Measurements from ENCODE around the gene SPINT4.
A peak's percentile ranks its signal among the peaks of the same experiment; 100 is the strongest.

The SPINT4 gene

GRCh38 chr20:45765307-45765875 lies 43.2 kb downstream of the SPINT4 start:
- H3K27ac ChIP-seq: 0 out of 2 replicates have a peak overlapping the region, but pooled peaks have one; percentile 5
- H3K4me3 ChIP-seq: no peak overlapping the region
- no peaks in the 10 kb centered on the region for H3K36me3 ChIP-seq
- no peak for TF ChIP-seq Cebpa-rat (IDR thresholded peaks at IDR 0.05)
- H3K4me2 ChIP-seq: peak overlapping the region; percentile 60
- H4K20me1 ChIP-seq: no peaks in the 10 kb centered on the region
- no peak overlapping the region for H3K9ac ChIP-seq
- 0 out of 2 replicates have a peak, but pooled peaks cover 1% of the 10 kb centered on the region for H3K9me3 ChIP-seq
- no peaks in the 10 kb centered on the region for H3K27me3 ChIP-seq
- H3K4me1 ChIP-seq: peaks cover 18% of the 10 kb centered on the region

GRCh38 chr20:45765980-45766379 lies 43.8 kb downstream of the SPINT4 start:
- no peak for TF ChIP-seq Cebpa-rat (IDR thresholded peaks at IDR 0.05)
- Histone ChIP-seq H4K20me1 (no peaks in the 10 kb centered on the region), H3K9me3 (no peaks in the 10 kb centered on the region), H3K36me3 (no peaks in the 10 kb centered on the region), H3K4me2 (peak overlapping the region; percentile 60), H3K4me1 (peaks cover 22% of the 10 kb centered on the region), H3K27ac (0 out of 2 replicates have a peak overlapping the region, but pooled peaks have one; percentile 5), H3K4me3 (no peak overlapping the region), H3K9ac (no peak overlapping the region), H3K27me3 (no peaks in the 10 kb centered on the region)

GRCh38 chr20:45768479-45768878 lies 46.3 kb downstream of the SPINT4 start:
- Histone ChIP-seq H3K36me3 (no peaks in the 10 kb centered on the region), H3K9ac (no peak overlapping the region), H3K4me3 (no peak overlapping the region), H3K4me2 (no peak overlapping the region), H3K4me1 (peaks cover 29% of the 10 kb centered on the region), H3K27me3 (no peaks in the 10 kb centered on the region), H4K20me1 (no peaks in the 10 kb centered on the region), H3K27ac (no peak overlapping the region), H3K9me3 (no peaks in the 10 kb centered on the region)
- no peak for TF ChIP-seq Cebpa-rat (IDR thresholded peaks at IDR 0.05)

GRCh38 chr20:45771182-45771759 lies 49.1 kb downstream of the SPINT4 start:
- H3K27ac ChIP-seq: peak overlapping the region; percentile 72
- no peaks in the 10 kb centered on the region for H3K27me3 ChIP-seq
- peak overlapping the region; percentile 53 for H3K4me2 ChIP-seq
- no peaks in the 10 kb centered on the region for H4K20me1 ChIP-seq
- peak overlapping the region; percentile 56; the same call in 1 of the 2 replicates for H3K9ac ChIP-seq
- TF ChIP-seq Cebpa-rat (IDR thresholded peaks at IDR 0.05): no peak
- H3K4me3 ChIP-seq: no peak overlapping the region
- H3K4me1 ChIP-seq: peaks cover 17% of the 10 kb centered on the region
- no peaks in the 10 kb centered on the region for H3K36me3 ChIP-seq
- no peaks in the 10 kb centered on the region for H3K9me3 ChIP-seq

- no peaks in the 10 kb centered on the region for H3K9me3 ChIP-seq
- no peak overlapping the region for H3K27ac ChIP-seq
- no peaks in the 10 kb centered on the region for H3K27me3 ChIP-seq
- no peak for TF ChIP-seq Cebpa-rat (IDR thresholded peaks at IDR 0.05)
- H3K4me1 ChIP-seq: peaks cover 12% of the 10 kb centered on the region
- H3K9ac ChIP-seq: no peak overlapping the region
- no peak overlapping the region for H3K4me3 ChIP-seq
- no peaks in the 10 kb centered on the region for H3K36me3 ChIP-seq
- no peaks in the 10 kb centered on the region for H4K20me1 ChIP-seq
- no peak overlapping the region for H3K4me2 ChIP-seq
Measured at GRCh38 chr20:45772693-45773092, 50.5 kb downstream of the SPINT4 start.

GRCh38 chr20:45774945-45775344 lies 52.8 kb downstream of the SPINT4 start:
- Histone ChIP-seq H3K4me1 (peaks cover 12% of the 10 kb centered on the region), H4K20me1 (no peaks in the 10 kb centered on the region), H3K9me3 (no peaks in the 10 kb centered on the region), H3K9ac (no peak overlapping the region), H3K27ac (no peak overlapping the region), H3K4me2 (no peak overlapping the region), H3K27me3 (no peaks in the 10 kb centered on the region), H3K4me3 (no peak overlapping the region), H3K36me3 (no peaks in the 10 kb centered on the region)
- TF ChIP-seq Cebpa-rat (IDR thresholded peaks at IDR 0.05): no peak

- H3K4me2 ChIP-seq: no peak overlapping the region
- H3K27ac ChIP-seq: no peak overlapping the region
- H3K36me3 ChIP-seq: no peaks in the 10 kb centered on the region
- no peak overlapping the region for H3K9ac ChIP-seq
- H3K27me3 ChIP-seq: no peaks in the 10 kb centered on the region
- H3K9me3 ChIP-seq: no peaks in the 10 kb centered on the region
- H3K4me3 ChIP-seq: no peak overlapping the region
- peaks cover 12% of the 10 kb centered on the region for H3K4me1 ChIP-seq
- no peaks in the 10 kb centered on the region for H4K20me1 ChIP-seq
- TF ChIP-seq Cebpa-rat (IDR thresholded peaks at IDR 0.05): no peak
Measured at GRCh38 chr20:45775411-45775810, 53.3 kb downstream of the SPINT4 start.
